ENCODE data around the gene ZNF469. TPM values are rescaled to one million over a fixed set of nuclear protein-coding genes. Genes with fewer than 3 reads are reported as not detected.

The ZNF469 gene
- total RNA-seq, 4 donors from 2014 or later, result 0.74 to 10.9 (median 0.93) TPM

- DNase-seq (ENCODE audit: low spot score) (no peak), ATAC-seq (ENCODE audit: low FRiP score) (no peak)
- TF ChIP-seq CTCF (IDR thresholded peaks at IDR 0.05), result no peak
Observed at GRCh38 chr16:88384222-88385111, 1.7 kb downstream of the ZNF469 start.

- DNase-seq (ENCODE audit: low spot score) (no peak), ATAC-seq (ENCODE audit: low FRiP score) (no peak)
- TF ChIP-seq CTCF (IDR thresholded peaks at IDR 0.05), result no peak
Observed at GRCh38 chr16:88385112-88385594, 2.4 kb downstream of the ZNF469 start.

- no peak for ATAC-seq (ENCODE audit: low FRiP score)
- no peak for DNase-seq (ENCODE audit: low spot score)
- TF ChIP-seq CTCF (IDR thresholded peaks at IDR 0.05), result no peak
Observed at GRCh38 chr16:88385831-88386815, 3.4 kb downstream of the ZNF469 start.

- ATAC-seq (ENCODE audit: low FRiP score) (no peak), DNase-seq (ENCODE audit: low spot score) (no peak)
- TF ChIP-seq CTCF (IDR thresholded peaks at IDR 0.05), result no peak
Observed at GRCh38 chr16:88387180-88387765, 4.5 kb downstream of the ZNF469 start.

- no peak for DNase-seq (ENCODE audit: low spot score)
- ATAC-seq (ENCODE audit: low FRiP score), result no peak
- no peak for TF ChIP-seq CTCF (IDR thresholded peaks at IDR 0.05)
Observed at GRCh38 chr16:88387941-88388627, 5.3 kb downstream of the ZNF469 start.

GRCh38 chr16:88389191-88389590 is 6.4 kb downstream of the ZNF469 start:
- TF ChIP-seq CTCF (IDR thresholded peaks at IDR 0.05), result no peak
- DNase-seq (ENCODE audit: low spot score), result no peak
- ATAC-seq (ENCODE audit: low FRiP score), result no peak

Measured in omental fat pad (tissue), 4 donors.